Right ventricle myocardium inferior (tissue), 1 donor: ENCODE results near the gene EFNA5. TPM values are rescaled to one million over a fixed set of nuclear protein-coding genes. Genes with fewer than 3 reads are reported as not detected.

Experiments
- ATAC-seq: fragments of 200-7000 bp; cut with Tn5 transposase; one replicate; pipeline ENCODE4 v1.9.1; 2020; ENCODE audit warnings: mild to moderate bottlenecking, moderate library complexity
- DNase-seq: peaks from one replicate; pipeline ENCODE4 v3.0.0; 2021; ENCODE audit errors: missing footprints
- intact Hi-C: fragments of 100-400 bp; cut with DNase I; formaldehyde crosslinking; loops from one replicate; pipeline ENCODE4 v1.11.0; 2022
- long read RNA-seq: library from polyadenylated mRNA; unstranded; transcript quantifications from one replicate; pipeline ENCODE4 v2.0.0, GENCODE V29; 2021
- total RNA-seq: library from RNA; stranded (reverse); fragmentation: NEBNext Ultra II Directional; extraction: Animal tissue kit (Norgen Biotek cat#: 25700); gene quantifications from one replicate; pipeline ENCODE4 v1.2.1, GENCODE V29; 2021
- donor health status: DM: no; HTN: yes; CAD: no; lungs with severe emphysema.

EFNA5 gene
- 28.5 TPM for total RNA-seq
- long read RNA-seq = 0 reads

DNA sequence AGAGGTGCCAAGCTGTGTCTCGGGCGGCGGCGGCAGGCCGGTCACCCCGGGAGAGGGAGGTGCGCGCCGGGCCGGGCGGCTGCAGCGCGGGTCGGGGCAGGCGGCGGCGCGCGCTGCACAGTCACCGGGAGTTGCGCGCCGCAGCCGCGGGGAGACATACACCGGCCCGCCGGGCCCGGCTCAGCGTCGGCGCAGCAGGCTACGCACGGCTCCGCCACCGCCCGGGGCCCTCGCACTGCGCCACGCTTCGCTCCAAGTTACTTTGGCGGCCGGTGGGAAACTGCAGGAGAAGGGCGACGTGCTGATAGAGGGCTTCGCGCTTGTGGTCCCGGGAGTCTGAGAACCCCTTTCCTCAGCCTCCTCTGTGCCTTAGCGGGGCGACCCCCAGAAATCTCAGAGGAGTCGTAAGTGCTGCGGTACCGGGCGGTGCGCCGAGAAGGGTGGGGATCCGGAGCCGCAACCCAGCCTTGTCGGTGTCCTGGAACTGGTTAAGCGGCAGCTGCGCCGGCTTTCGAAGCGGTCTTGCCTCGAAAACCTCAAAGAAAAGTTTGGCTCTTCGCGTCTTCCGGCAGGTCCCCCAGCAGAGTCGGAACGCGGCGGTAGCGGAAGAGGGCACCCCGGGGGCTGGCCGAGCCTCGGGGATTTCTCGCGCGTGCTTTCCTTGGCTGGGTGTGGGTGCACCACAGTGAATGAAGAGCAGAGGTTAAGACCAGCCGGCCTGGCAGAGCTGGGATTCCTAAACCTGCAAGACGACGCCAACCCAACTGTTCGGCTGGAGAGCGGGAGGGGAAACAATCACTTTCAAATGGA, at the start of gene EFNA5:
Gene EFNA5, minus strand, starts transcription at position 6 of the 810 bp plus-strand sequence.
- ATAC-seq (peak; percentile 5), DNase-seq (peak; percentile 60)
- intact Hi-C loops = loop anchor here (5.0 to 10.0 kb wide), 6 partner anchors 114 to 759 kb away; no protein-coding TSS in a partner anchor

DNA sequence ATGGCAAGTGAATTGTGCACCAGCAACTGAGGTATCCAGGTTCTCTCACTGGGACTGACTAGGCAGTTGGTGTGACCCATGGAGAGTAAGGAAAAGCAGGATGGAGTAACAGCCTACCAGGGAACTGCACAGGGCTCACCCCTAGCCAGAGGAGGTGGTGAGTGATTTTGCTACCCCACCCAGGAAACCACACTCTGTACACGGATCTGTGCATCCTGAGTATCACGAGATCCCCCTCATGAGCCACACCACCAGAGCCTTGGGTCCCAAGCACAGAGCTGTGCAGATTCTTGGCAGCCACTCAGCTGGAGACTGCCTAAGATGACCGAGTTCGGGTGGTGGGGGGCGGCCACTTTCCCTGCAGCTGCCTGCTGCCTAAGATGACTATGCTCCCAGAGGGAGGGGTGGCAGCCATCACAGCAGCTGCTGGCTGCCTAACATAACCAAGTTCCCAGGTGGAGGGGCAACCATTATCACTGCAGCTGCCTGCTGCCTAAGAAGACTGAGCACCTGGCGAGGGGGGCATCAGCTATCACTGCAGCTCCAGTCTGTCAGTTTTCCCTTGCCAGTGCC, 48.4 kb upstream of the EFNA5 start:
- no peak for DNase-seq
- intact Hi-C loops = no loop called here
- ATAC-seq = no peak

DNA sequence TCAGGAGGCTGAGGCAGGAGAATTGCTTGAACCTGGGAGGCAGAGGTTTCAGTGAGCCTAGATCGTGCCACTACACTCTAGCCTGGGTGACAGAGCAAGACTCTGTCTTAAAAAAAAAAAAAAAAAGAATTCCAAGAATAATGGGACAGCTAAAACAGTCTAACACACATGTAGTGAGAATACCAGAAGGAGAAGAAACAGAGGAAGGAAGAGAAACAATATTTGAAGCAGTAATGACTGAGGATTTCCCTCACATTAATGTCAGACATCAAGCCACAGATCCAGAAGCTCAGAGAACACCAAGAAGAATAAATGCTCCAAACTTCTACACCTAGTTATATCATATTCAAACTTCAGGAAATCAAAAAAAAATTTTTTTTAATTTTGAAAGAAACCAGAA, 47.1 kb upstream of the EFNA5 start:
- ATAC-seq (no peak), DNase-seq (no peak)
- intact Hi-C loops = no loop called here

GRCh38 chr5:107713228-107713627, 42.5 kb upstream of the EFNA5 start:
- DNase-seq (no peak), ATAC-seq (no peak)
- intact Hi-C loops = no loop called here

DNA sequence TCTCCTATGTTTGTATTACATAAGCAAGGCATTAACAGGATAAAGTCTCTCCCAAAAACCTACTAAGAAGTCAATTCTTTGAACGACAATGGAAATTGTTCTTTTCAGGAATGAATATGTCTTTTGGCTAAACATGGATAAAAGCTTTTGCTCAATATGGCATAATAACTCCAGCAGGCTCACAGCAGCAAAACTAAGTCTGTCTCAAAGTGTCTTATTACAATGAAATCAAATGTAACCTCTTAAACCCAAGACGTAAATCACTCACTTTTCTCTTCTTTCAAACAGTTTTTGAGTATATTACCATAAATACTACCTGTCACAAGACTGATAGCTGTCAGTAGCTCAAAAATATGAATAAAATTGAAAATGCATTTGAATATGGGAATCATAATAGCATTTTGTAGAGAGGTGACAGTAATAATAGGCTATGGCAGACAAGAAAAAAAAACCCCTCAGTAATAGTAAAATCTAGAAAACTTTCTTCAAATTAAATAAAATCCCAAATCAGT, 41.7 kb upstream of the EFNA5 start:
- DNase-seq (no peak), ATAC-seq (no peak)
- intact Hi-C loops = no loop called here

- ATAC-seq (no peak), DNase-seq (no peak)
- intact Hi-C loops = no loop called here
Observed at GRCh38 chr5:107705402-107706014, 34.8 kb upstream of the EFNA5 start.

- no peak for ATAC-seq
- intact Hi-C loops = no loop called here
- no peak for DNase-seq
Observed at GRCh38 chr5:107704681-107705401, 34.1 kb upstream of the EFNA5 start.

GRCh38 chr5:107700481-107700880, 29.7 kb upstream of the EFNA5 start:
- DNase-seq (no peak), ATAC-seq (no peak)
- intact Hi-C loops = no loop called here

DNA sequence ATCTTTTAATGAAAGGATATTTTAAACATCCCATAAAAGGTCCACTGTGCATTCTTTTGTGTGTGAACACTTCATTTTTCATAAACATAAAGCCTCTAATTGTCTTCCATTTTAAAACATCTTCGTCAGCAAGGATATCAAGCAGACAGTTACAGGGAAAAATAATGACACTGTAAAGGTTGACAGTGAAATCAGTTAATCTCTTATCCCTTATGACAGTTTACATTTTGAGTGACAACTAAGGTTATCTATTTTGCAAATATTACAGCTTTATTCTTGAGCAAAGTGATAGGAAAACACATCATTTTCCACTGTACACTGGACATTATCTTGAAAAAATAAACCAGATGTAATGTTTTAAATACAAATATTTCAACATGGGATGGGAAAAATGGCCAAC, 28.7 kb upstream of the EFNA5 start:
- ATAC-seq = no peak
- DNase-seq = no peak
- intact Hi-C loops = no loop called here

DNA sequence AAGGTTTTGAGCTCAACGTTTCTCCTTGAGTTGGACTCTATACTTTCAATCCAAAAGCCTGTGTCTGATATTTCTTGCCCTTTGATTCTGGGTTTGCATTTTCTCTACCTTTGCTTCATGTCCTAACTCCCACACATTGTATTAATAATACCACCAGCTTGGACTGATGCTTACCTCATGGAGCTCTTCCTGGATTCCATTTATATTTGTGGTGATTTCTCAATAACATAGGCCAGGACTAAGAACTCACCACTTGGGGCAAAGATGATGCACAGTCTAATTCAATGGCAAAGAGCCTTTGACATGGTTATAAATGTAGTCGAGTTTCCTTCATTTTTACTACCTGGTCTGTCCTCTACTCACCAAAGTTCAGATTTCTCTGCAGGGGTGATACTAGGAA, 27.5 kb upstream of the EFNA5 start:
- ATAC-seq (no peak), DNase-seq (no peak)
- intact Hi-C loops = no loop called here

- intact Hi-C loops = no loop called here
- no peak for DNase-seq
- no peak for ATAC-seq
Observed at GRCh38 chr5:107696498-107696897, 25.8 kb upstream of the EFNA5 start.

GRCh38 chr5:107696080-107696479, 25.3 kb upstream of the EFNA5 start:
- intact Hi-C loops = no loop called here
- DNase-seq (no peak), ATAC-seq (no peak)

DNA sequence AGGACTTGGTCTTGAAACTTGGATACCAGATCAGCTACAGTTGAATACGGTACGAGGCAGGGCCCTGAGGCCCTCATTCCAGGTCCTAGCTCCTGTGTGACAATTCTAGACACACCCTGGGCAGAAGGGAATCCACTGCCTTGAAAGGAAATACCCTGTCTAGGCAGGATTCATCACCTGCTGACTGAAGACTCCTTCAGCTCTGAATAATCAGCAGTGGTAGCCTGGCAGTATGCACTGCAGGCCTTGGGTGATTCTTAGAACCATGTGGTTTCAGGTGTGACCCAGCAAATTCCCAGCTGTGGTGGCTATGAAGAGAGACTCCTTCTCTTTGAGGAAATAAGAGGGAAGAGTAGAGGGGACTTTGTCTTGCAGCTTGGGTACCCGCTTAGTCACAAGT, 17.2 kb upstream of the EFNA5 start:
- ATAC-seq (no peak), DNase-seq (no peak)
- intact Hi-C loops = no loop called here

- no peak for ATAC-seq
- intact Hi-C loops = no loop called here
- DNase-seq = no peak
Observed at GRCh38 chr5:107687404-107687803, 16.7 kb upstream of the EFNA5 start.

DNA sequence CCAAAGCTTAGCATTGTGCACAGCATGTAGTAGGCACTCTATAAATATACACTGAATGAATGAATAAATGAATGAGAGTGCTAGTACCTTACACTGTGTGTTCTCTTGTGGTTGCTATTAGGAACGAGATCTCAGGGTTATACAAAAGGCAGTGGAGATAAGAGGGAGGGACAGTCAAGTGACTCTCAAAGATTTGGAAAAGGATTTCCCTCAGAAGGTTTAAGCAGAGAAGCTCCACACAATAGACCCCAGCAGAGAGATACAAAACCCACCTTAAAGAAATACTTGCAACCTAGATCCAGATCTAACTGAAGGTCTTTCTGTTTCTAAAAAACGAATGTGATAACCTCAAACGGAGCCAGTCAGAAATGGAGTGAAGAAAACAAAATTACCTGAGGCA, 11.8 kb upstream of the EFNA5 start:
- intact Hi-C loops = no loop called here
- ATAC-seq = no peak
- no peak for DNase-seq

DNA sequence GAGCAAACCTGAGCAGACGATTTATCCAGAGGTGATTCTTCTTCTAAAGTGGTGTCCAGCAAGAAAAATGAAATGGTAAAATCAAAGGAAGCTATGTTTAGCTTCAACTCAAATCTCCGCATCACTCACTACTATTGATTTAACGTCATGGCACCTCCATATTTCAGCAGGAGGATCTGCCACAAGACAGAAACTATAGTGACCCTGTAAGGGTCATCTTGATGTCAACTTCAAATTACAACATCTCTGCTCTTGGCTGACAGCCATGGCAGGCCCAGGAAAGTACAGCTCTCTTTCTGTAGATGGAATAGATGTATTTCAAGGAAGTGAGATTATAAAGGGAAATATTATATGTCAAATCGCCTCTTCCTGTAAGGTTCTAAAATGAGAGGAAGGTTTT, 10.1 kb upstream of the EFNA5 start:
- no peak for ATAC-seq
- DNase-seq = no peak
- intact Hi-C loops = no loop called here

DNA sequence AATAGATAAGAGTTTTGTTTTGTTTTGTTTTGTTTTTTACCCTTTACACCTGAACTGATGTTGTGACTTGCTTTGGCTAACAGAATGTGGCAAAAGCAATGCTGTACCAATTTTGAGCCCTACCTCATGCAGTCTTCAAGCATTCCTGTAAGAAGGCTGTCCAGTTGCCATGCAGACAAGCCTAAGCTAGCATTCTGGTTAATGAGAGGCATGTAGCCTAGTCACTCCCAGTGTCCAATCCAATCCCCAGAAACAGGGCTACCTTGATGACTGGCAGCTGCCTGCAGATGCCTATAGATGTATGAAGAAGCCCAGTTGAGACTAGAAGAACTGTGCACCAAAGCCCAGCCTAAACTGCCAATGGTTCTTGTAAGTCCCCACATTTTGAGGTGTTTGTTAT, 9.4 kb upstream of the EFNA5 start:
- intact Hi-C loops = no loop called here
- DNase-seq = no peak
- no peak for ATAC-seq

GRCh38 chr5:107676702-107677101, 6.0 kb upstream of the EFNA5 start:
- DNase-seq = no peak
- intact Hi-C loops = loop anchor here (10.0 kb wide), 1 partner anchor 668 kb away; no protein-coding TSS in a partner anchor
- no peak for ATAC-seq

DNA sequence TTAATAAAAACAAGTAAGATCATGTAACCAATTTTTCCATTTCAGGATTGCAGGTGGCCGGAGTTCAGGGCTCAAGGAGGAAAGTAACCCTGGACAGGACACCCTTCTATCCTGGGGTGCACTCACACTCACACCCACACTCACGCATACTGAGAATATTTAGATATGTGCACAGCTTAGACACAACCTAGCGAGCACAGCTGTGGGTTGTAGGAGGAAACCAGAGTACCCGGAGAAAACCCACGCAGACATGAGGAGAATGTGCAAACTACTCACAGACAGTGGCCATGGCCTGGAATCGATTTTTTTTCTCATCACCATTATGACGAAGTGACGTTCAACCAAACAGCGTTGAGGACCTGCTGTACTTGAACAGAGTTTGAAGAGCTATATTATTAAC, 4.5 kb upstream of the EFNA5 start:
- intact Hi-C loops = loop anchor here (10.0 kb wide), 1 partner anchor 670 kb away; no protein-coding TSS in a partner anchor
- no peak for ATAC-seq

More for the DNA sequence above, 4.5 kb upstream of the EFNA5 start:
- no peak for DNase-seq
